Cardiac muscle cell (in vitro differentiated cells and primary cell): Measurements from ENCODE around the gene CADM1. TPM values are rescaled to one million over a fixed set of nuclear protein-coding genes. Genes with fewer than 3 reads are reported as not detected.

Experiments
- DNase-seq, 2 donors: peaks; one replicate each; pipeline versions ENCODE4 v3.0.0 to v3.0.0-alpha.2; 2010 to 2017; ENCODE audit warnings: low read depth in 1 of 2, low spot score in 1 of 2
- H3K27ac ChIP-seq: fragments of 200-600 bp; sonication (generic); 2 replicates; pipeline ENCODE4 v1.5.1; 2016
- H3K27me3 ChIP-seq: fragments of 200-600 bp; sonication (generic); 2 replicates; pipeline ENCODE4 v1.6.0; 2016; ENCODE audit warnings: control low read depth
- H3K36me3 ChIP-seq: fragments of 200-600 bp; sonication (generic); 2 replicates; pipeline ENCODE4 v1.5.1; 2016; ENCODE audit warnings: control low read depth
- H3K4me1 ChIP-seq: fragments of 200-600 bp; sonication (generic); 2 replicates; pipeline ENCODE4 v1.8.1; 2017; ENCODE audit warnings: low read depth, mild to moderate bottlenecking, mixed run types
- H3K4me3 ChIP-seq: fragments of 200-600 bp; sonication (generic); 2 replicates; pipeline ENCODE4 v1.5.1; 2016; ENCODE audit warnings: mild to moderate bottlenecking
- H3K9me3 ChIP-seq: fragments of 200-600 bp; sonication (generic); 2 replicates; pipeline ENCODE4 v1.5.1; 2017; ENCODE audit warnings: low read depth, mild to moderate bottlenecking, control low read depth
- polyA plus RNA-seq: library from polyadenylated mRNA; unstranded; fragments of >200 nt; fragmentation: Nextera tagmentation; extraction: Ambion mirVana; gene quantifications from 2 replicates; pipeline ENCODE4 v1.2.1, GENCODE V29; 2016
- total RNA-seq: library from RNA; depleted of rRNA; stranded (reverse); fragments of >200 nt; gene quantifications from 2 replicates; pipeline ENCODE4 v1.2.3, GENCODE V29; 2016
- TF ChIP-seq, protein P1 (sequence below): IDR thresholded peaks from 2 replicates; pipeline ENCODE4 v1.5.1; 2012; ENCODE audit warnings: low read depth, mild to moderate bottlenecking, low read length

Gene CADM1
- total and polyA plus RNA-seq, 2 experiments from 2014 or later: 113 to 149 TPM

DNA sequence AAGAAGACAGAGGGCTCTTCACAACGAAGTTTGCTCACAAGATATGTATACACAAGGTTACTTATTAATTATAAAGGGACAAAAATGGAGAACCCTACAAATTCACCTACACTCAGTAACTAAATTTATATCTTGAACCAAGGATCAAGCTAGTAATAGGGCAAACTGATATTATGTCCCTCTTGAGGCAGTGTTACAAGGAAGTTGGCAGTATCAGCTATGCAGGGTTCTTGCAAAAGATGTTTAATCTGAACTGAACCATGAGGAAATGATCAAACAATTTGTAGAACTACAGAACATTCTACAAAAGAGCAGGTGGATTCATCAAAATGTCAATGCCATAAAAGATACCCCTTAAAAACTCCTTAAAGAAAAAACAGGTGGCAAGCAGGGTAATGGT, 10.7 kb downstream of the CADM1 start:
- no peaks in the 10 kb centered on the region for H3K36me3 ChIP-seq
- peaks cover 19% of the 10 kb centered on the region for H3K4me1 ChIP-seq
- TF ChIP-seq, protein P1, sequence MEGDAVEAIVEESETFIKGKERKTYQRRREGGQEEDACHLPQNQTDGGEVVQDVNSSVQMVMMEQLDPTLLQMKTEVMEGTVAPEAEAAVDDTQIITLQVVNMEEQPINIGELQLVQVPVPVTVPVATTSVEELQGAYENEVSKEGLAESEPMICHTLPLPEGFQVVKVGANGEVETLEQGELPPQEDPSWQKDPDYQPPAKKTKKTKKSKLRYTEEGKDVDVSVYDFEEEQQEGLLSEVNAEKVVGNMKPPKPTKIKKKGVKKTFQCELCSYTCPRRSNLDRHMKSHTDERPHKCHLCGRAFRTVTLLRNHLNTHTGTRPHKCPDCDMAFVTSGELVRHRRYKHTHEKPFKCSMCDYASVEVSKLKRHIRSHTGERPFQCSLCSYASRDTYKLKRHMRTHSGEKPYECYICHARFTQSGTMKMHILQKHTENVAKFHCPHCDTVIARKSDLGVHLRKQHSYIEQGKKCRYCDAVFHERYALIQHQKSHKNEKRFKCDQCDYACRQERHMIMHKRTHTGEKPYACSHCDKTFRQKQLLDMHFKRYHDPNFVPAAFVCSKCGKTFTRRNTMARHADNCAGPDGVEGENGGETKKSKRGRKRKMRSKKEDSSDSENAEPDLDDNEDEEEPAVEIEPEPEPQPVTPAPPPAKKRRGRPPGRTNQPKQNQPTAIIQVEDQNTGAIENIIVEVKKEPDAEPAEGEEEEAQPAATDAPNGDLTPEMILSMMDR: no peak
- no peak for DNase-seq
- no peak overlapping the region for H3K27ac ChIP-seq
- no peaks in the 10 kb centered on the region for H3K9me3 ChIP-seq
- H3K27me3 ChIP-seq: no peaks in the 10 kb centered on the region
- no peak overlapping the region for H3K4me3 ChIP-seq

DNA sequence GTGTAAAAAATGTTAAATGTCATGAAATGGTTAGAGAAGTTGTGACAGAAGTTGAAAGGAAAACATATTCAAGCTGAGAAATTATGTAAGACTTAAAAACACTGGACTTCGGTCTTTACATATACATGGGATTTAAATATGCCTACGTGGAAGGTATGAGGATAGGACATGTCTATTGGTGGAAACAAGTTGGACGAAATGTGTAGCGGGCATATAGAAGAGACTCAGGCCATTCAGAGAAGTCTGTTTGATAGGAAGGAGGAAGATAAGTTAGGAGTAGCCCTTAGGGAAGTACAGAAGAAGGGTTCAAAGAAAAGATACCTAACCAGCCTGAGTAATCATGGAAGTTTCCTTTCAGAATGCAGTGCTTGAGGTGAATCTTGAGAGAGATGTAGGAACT, 14.7 kb downstream of the CADM1 start:
- Histone ChIP-seq H3K4me3 (no peak overlapping the region), H3K27ac (peak overlapping the region; percentile 79), H3K4me1 (peaks cover 20% of the 10 kb centered on the region), H3K36me3 (no peaks in the 10 kb centered on the region), H3K9me3 (no peaks in the 10 kb centered on the region), H3K27me3 (no peaks in the 10 kb centered on the region)
- DNase-seq: no peak
- TF ChIP-seq, protein P1: no peak

DNA sequence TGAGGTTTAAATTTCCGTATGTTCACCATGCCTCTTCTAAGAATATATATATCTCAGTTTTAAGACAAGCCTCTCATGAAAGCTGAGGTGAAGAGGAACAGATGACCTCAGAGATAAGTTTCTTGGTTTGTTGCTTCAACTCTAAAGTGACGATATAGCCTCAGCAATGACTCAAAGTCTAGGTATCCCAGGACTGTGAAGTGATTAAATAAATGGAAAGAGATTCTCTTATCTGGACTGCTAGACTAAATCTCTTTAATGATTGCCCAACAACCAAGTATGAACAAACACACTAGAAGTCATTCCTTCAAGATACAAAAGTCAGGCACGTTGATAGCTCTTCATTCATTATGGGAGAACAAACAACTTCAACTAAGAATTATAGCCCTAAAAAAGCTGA, 15.3 kb downstream of the CADM1 start:
- H3K27me3 ChIP-seq: no peaks in the 10 kb centered on the region
- TF ChIP-seq, protein P1: no peak
- H3K4me1 ChIP-seq: peaks cover 20% of the 10 kb centered on the region
- no peak for DNase-seq
- H3K27ac ChIP-seq: peak overlapping the region; percentile 79
- no peak overlapping the region for H3K4me3 ChIP-seq
- H3K9me3 ChIP-seq: no peaks in the 10 kb centered on the region
- H3K36me3 ChIP-seq: no peaks in the 10 kb centered on the region

DNA sequence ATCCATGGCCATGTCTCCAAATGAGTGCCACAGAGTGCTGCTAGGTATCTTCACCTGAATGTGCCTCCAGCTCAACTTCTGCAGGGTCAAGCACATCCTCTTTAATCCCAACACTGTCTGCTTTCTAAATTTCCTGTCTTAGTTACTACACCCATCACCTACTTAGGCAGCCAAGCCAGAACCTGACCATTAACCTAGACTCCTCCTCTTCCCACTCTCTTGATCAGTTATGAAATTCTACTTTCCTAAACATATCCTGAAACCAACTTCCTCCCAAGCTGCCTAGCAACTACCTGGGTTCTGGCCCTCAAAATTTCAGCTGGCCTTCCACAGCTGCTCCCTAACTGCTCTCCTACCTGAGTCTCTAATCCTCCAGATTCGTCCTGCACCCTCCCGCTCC, 22.7 kb downstream of the CADM1 start:
- Histone ChIP-seq H3K27ac (peak overlapping the region; percentile 29), H3K9me3 (no peaks in the 10 kb centered on the region), H3K27me3 (no peaks in the 10 kb centered on the region), H3K4me1 (peaks cover 36% of the 10 kb centered on the region), H3K36me3 (no peaks in the 10 kb centered on the region), H3K4me3 (no peak overlapping the region)
- TF ChIP-seq, protein P1: no peak
- DNase-seq: no peak

DNA sequence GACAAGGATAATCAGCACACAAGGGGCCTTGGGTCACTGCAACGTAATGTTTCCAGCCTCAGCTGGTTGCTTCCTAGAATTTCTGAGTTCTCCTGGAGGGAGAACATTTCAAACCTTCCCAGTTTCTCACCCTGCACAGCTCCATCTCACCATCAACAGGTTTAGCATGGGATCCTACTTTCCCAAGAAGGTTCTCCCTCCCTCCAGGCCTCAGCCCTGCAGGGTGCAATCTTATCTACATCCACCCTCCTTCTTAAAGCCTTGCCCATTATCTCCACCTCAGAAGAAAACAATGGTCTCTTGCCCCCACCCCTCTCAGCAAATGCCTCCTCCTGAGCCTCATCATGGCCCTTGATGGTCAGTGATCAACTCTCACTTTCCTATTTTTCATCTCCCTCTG, 23.6 kb downstream of the CADM1 start:
- Histone ChIP-seq H3K36me3 (no peaks in the 10 kb centered on the region), H3K9me3 (no peaks in the 10 kb centered on the region), H3K27me3 (no peaks in the 10 kb centered on the region), H3K27ac (peak overlapping the region; percentile 80), H3K4me3 (no peak overlapping the region), H3K4me1 (peaks cover 41% of the 10 kb centered on the region)
- TF ChIP-seq, protein P1: no peak
- no peak for DNase-seq

DNA sequence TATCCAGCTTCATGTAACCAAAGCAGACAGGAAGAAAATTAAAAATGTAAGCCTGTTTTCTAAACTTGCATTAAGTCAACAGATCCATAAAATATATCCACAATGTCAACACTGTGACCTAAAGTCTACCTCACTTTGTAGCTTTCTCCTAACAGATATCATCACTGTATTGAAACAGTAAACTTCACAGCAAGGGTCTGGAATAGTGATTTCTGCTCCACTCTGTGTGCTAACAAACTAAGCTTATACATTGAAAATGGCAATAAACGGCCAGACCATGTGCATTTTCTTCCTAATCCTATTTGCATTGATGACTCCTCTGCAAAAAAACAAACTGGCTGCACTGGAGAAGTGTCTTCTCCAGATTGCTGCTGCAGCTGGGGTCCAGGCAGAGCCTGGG, 26.8 kb downstream of the CADM1 start:
- Histone ChIP-seq H3K27me3 (no peaks in the 10 kb centered on the region), H3K9me3 (no peaks in the 10 kb centered on the region), H3K27ac (no peak overlapping the region), H3K4me3 (no peak overlapping the region), H3K4me1 (peaks cover 41% of the 10 kb centered on the region), H3K36me3 (no peaks in the 10 kb centered on the region)
- no peak for DNase-seq
- TF ChIP-seq, protein P1: no peak
